B cell (primary cell): ENCODE measurements around the gene SLC39A12.

Source experiments
- EZH2 ChIP-seq: IDR thresholded peaks from 2 replicates; pipeline ENCODE4 v1.6.1; 2012; ENCODE audit warnings: borderline replicate concordance, low read depth, mild to moderate bottlenecking, moderate library complexity, low read length; ENCODE audit not compliant: insufficient read depth, poor library complexity, severe bottlenecking
- TF ChIP-seq, protein P1 (sequence below): fragments of 200-600 bp; IDR thresholded peaks from one replicate; pipeline ENCODE4 v1.8.0; 2022; ENCODE audit warnings: antibody characterized with exemption, mild to moderate bottlenecking

DNA sequence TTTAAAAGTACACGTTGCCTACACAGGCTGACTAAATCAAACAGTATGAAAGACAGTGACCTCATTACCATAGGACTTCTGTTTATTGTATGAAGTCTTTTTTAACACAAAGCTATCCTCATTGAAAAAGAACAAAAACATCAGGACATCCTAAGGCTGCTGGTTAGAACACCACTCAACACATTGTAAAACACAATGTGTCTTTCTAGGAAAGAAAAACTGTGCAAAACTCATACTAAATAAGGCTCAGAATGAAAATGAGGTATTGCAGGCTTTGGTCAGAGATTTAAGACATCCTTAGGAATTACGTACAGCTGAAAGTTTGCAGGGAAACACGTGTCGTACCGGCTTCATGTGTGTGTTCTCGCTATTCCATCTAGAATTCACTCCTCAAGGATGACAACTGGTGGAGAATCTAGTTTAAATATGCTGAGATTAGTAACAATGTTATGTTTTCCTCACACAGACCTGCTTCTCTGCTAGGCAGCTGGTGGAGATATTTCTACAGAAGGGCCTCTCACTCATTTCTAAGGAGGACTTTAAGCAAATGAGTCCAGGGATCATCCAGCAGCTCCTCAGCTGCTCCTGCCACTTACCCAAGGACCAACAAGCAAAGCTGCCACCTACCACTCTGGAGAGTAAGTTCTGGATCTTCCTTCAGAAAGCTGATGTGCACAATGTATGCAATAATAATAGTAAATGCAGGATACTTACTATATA, 29.3 kb downstream of the SLC39A12 start:
- no peak for TF ChIP-seq EZH2
- TF ChIP-seq, protein P1, sequence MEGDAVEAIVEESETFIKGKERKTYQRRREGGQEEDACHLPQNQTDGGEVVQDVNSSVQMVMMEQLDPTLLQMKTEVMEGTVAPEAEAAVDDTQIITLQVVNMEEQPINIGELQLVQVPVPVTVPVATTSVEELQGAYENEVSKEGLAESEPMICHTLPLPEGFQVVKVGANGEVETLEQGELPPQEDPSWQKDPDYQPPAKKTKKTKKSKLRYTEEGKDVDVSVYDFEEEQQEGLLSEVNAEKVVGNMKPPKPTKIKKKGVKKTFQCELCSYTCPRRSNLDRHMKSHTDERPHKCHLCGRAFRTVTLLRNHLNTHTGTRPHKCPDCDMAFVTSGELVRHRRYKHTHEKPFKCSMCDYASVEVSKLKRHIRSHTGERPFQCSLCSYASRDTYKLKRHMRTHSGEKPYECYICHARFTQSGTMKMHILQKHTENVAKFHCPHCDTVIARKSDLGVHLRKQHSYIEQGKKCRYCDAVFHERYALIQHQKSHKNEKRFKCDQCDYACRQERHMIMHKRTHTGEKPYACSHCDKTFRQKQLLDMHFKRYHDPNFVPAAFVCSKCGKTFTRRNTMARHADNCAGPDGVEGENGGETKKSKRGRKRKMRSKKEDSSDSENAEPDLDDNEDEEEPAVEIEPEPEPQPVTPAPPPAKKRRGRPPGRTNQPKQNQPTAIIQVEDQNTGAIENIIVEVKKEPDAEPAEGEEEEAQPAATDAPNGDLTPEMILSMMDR: no peak
